Measurements from ENCODE around the gene XRCC3. TPM values are rescaled to one million over a fixed set of nuclear protein-coding genes. Genes with fewer than 3 reads are reported as not detected.

The XRCC3 gene
- total RNA-seq, 1 donor from 2014 or later = 30.2 TPM

GRCh38 chr14:103748534-103748857 lies 33.2 kb upstream of the XRCC3 start:
- TF ChIP-seq CTCF (IDR thresholded peaks at IDR 0.05; ENCODE audit: unreplicated experiment) = no peak
- H3K9me3 Mint-ChIP-seq (ENCODE audit: low read depth) = no peaks in the 10 kb centered on the region
- H3K36me3 Mint-ChIP-seq (ENCODE audit: insufficient read depth) = peaks cover 3% of the 10 kb centered on the region
- no peaks in the 10 kb centered on the region for H3K4me1 Mint-ChIP-seq (ENCODE audit: low read depth)
- H3K4me3 Mint-ChIP-seq (ENCODE audit: low read depth) = no peak overlapping the region
- H3K27ac Mint-ChIP-seq = no peak overlapping the region
- no peak for DNase-seq (ENCODE audit: low spot score, unreplicated experiment)
- H3K27me3 Mint-ChIP-seq = no peaks in the 10 kb centered on the region

- TF ChIP-seq CTCF (IDR thresholded peaks at IDR 0.05; ENCODE audit: unreplicated experiment) = no peak
- no peak overlapping the region for H3K27ac Mint-ChIP-seq
- no peak for DNase-seq (ENCODE audit: low spot score, unreplicated experiment)
- no peaks in the 10 kb centered on the region for H3K9me3 Mint-ChIP-seq (ENCODE audit: low read depth)
- H3K36me3 Mint-ChIP-seq (ENCODE audit: insufficient read depth) = peaks cover 3% of the 10 kb centered on the region
- no peaks in the 10 kb centered on the region for H3K4me1 Mint-ChIP-seq (ENCODE audit: low read depth)
- H3K27me3 Mint-ChIP-seq = no peaks in the 10 kb centered on the region
- H3K4me3 Mint-ChIP-seq (ENCODE audit: low read depth) = no peak overlapping the region
These were observed 31.4 kb upstream of the XRCC3 start for GRCh38 chr14:103746701-103747100.

GRCh38 chr14:103745424-103745823 lies 30.2 kb upstream of the XRCC3 start:
- Mint-ChIP-seq H3K4me3 (ENCODE audit: low read depth) (no peak overlapping the region), H3K4me1 (ENCODE audit: low read depth) (no peaks in the 10 kb centered on the region), H3K27ac (no peak overlapping the region), H3K36me3 (ENCODE audit: insufficient read depth) (peaks cover 3% of the 10 kb centered on the region), H3K27me3 (no peaks in the 10 kb centered on the region), H3K9me3 (ENCODE audit: low read depth) (no peaks in the 10 kb centered on the region)
- no peak for TF ChIP-seq CTCF (IDR thresholded peaks at IDR 0.05; ENCODE audit: unreplicated experiment)
- DNase-seq (ENCODE audit: low spot score, unreplicated experiment) = no peak

- H3K27me3 Mint-ChIP-seq = no peaks in the 10 kb centered on the region
- DNase-seq (ENCODE audit: low spot score, unreplicated experiment) = no peak
- H3K27ac Mint-ChIP-seq = no peak overlapping the region
- no peak overlapping the region for H3K4me3 Mint-ChIP-seq (ENCODE audit: low read depth)
- no peak for TF ChIP-seq CTCF (IDR thresholded peaks at IDR 0.05; ENCODE audit: unreplicated experiment)
- H3K4me1 Mint-ChIP-seq (ENCODE audit: low read depth) = no peaks in the 10 kb centered on the region
- peaks cover 5% of the 10 kb centered on the region for H3K36me3 Mint-ChIP-seq (ENCODE audit: insufficient read depth)
- H3K9me3 Mint-ChIP-seq (ENCODE audit: low read depth) = no peaks in the 10 kb centered on the region
These were observed 29.6 kb upstream of the XRCC3 start for GRCh38 chr14:103744621-103745395.

GRCh38 chr14:103743691-103744090 lies 28.4 kb upstream of the XRCC3 start:
- H3K4me1 Mint-ChIP-seq (ENCODE audit: low read depth) = no peaks in the 10 kb centered on the region
- peaks cover 6% of the 10 kb centered on the region for H3K36me3 Mint-ChIP-seq (ENCODE audit: insufficient read depth)
- H3K27ac Mint-ChIP-seq = no peak overlapping the region
- H3K4me3 Mint-ChIP-seq (ENCODE audit: low read depth) = no peak overlapping the region
- no peak for TF ChIP-seq CTCF (IDR thresholded peaks at IDR 0.05; ENCODE audit: unreplicated experiment)
- no peaks in the 10 kb centered on the region for H3K9me3 Mint-ChIP-seq (ENCODE audit: low read depth)
- no peaks in the 10 kb centered on the region for H3K27me3 Mint-ChIP-seq
- no peak for DNase-seq (ENCODE audit: low spot score, unreplicated experiment)

All from progenitor cell of endocrine pancreas (in vitro differentiated cells).